Neural cell (in vitro differentiated cells): ENCODE measurements around the gene GALR2. TPM values are rescaled to one million over a fixed set of nuclear protein-coding genes. Genes with fewer than 3 reads are reported as not detected.
"Not testable (repeated sequence)": the region's sequence is repeated elsewhere in the genome, so short reads cannot be mapped to it uniquely, and the experiment has no call there.

Experiments
- H2AFZ ChIP-seq: fragments of 200-600, 300-800 bp; sonication (generic), shearing (Covaris generic); 2 replicates; pipeline ENCODE4 v1.6.0; 2014; ENCODE audit warnings: low read depth, mild to moderate bottlenecking, antibody characterized with exemption, low read length, moderate library complexity
- H3F3A ChIP-seq: fragments of 200-600 bp; shearing (Covaris generic); 2 replicates; pipeline ENCODE4 v1.6.1; 2016; ENCODE audit warnings: mild to moderate bottlenecking, moderate library complexity, mixed read lengths, antibody characterized with exemption, low read length; ENCODE audit not compliant: insufficient read depth, poor library complexity, severe bottlenecking
- H3K27ac ChIP-seq: fragments of 200-600, 300-800 bp; sonication (generic), shearing (Covaris generic); 2 replicates; pipeline ENCODE4 v1.5.1; 2014; ENCODE audit warnings: mild to moderate bottlenecking, low read length, moderate library complexity
- H3K27me3 ChIP-seq: fragments of 300-800, 200-600 bp; sonication (generic), shearing (Covaris generic); 2 replicates; pipeline ENCODE4 v1.6.0; 2014; ENCODE audit warnings: mild to moderate bottlenecking, low read depth, low read length, moderate library complexity; ENCODE audit not compliant: insufficient read depth
- H3K36me3 ChIP-seq: fragments of 300-800, 200-600 bp; sonication (generic), shearing (Covaris generic); 2 replicates; pipeline ENCODE4 v1.5.1; 2014; ENCODE audit warnings: mild to moderate bottlenecking, antibody characterized with exemption, low read length, moderate library complexity; ENCODE audit not compliant: insufficient read depth
- H3K4me2 ChIP-seq: fragments of 300-800, 200-600 bp; sonication (generic), shearing (Covaris generic); 2 replicates; pipeline ENCODE4 v1.6.0; 2014; ENCODE audit warnings: mild to moderate bottlenecking, low read length
- H3K4me3 ChIP-seq: fragments of 300-800, 200-600 bp; sonication (generic), shearing (Covaris generic); 2 replicates; pipeline ENCODE4 v1.5.1; 2014; ENCODE audit warnings: mild to moderate bottlenecking, low read length, moderate library complexity
- H3K79me2 ChIP-seq: fragments of 200-600 bp; shearing (Covaris generic); replicated peaks from 2 replicates; pipeline ENCODE4 v1.6.0; 2014; ENCODE audit warnings: mild to moderate bottlenecking, low read length, moderate library complexity; ENCODE audit not compliant: insufficient read depth
- H3K9ac ChIP-seq: fragments of 300-800, 200-600 bp; sonication (generic), shearing (Covaris generic); 2 replicates; pipeline ENCODE4 v1.6.1; 2016; ENCODE audit warnings: mild to moderate bottlenecking, low read length, mixed read lengths
- H3K9me2 ChIP-seq: fragments of 200-600 bp; shearing (Covaris generic); 2 replicates; pipeline ENCODE4 v1.6.1; 2016; ENCODE audit warnings: mild to moderate bottlenecking, low read length, mixed read lengths; ENCODE audit not compliant: insufficient read depth
- H3K9me3 ChIP-seq: fragments of 200-600, 300-800 bp; sonication (generic), shearing (Covaris generic); 2 replicates; pipeline ENCODE4 v1.6.1; 2016; ENCODE audit warnings: mild to moderate bottlenecking, mixed run types, low read length, moderate library complexity, mixed read lengths
- H4K20me1 ChIP-seq: fragments of 200-600 bp; shearing (Covaris generic); 2 replicates; pipeline ENCODE4 v1.6.1; 2016; ENCODE audit warnings: mild to moderate bottlenecking, mixed run types; ENCODE audit not compliant: insufficient read depth
- CTCF ChIP-seq: fragments of 450-650 bp; IDR thresholded peaks from 2 replicates; pipeline ENCODE4 v1.5.1; 2014; ENCODE audit warnings: antibody characterized with exemption, mild to moderate bottlenecking, moderate library complexity; ENCODE audit not compliant: poor library complexity, severe bottlenecking
- EP300 ChIP-seq: fragments of 450-650 bp; conservative IDR thresholded peaks from 2 replicates; pipeline ENCODE4 v1.6.1; 2014; ENCODE audit warnings: antibody characterized with exemption, mild to moderate bottlenecking, moderate library complexity; ENCODE audit not compliant: poor library complexity, severe bottlenecking
- EZH2 ChIP-seq: fragments of 200-600, 300-800 bp; shearing (Covaris generic), sonication (generic); IDR thresholded peaks from 2 replicates; pipeline ENCODE4 v1.6.1; 2014; ENCODE audit warnings: antibody characterized with exemption, low read length, borderline replicate concordance, mild to moderate bottlenecking; ENCODE audit not compliant: insufficient read depth, poor library complexity, severe bottlenecking
- MXI1 ChIP-seq: fragments of 450-650 bp; conservative IDR thresholded peaks from 2 replicates; pipeline ENCODE4 v1.6.1; 2014; ENCODE audit warnings: antibody characterized with exemption, mild to moderate bottlenecking; ENCODE audit not compliant: poor library complexity, severe bottlenecking
- POLR2AphosphoS5 ChIP-seq: IDR thresholded peaks from 2 replicates; pipeline ENCODE4 v1.6.1; 2012
- RAD21 ChIP-seq: fragments of 450-650 bp; conservative IDR thresholded peaks from 2 replicates; pipeline ENCODE4 v1.6.1; 2014; ENCODE audit warnings: antibody characterized with exemption, mild to moderate bottlenecking, moderate library complexity
- REST ChIP-seq: IDR thresholded peaks from 2 replicates; pipeline ENCODE4 v1.6.1; 2012; ENCODE audit warnings: borderline replicate concordance
- SMC3 ChIP-seq: fragments of 450-650 bp; conservative IDR thresholded peaks from 2 replicates; pipeline ENCODE4 v1.6.1; 2014; ENCODE audit warnings: antibody characterized with exemption, mild to moderate bottlenecking, moderate library complexity; ENCODE audit not compliant: poor library complexity
- TAF1 ChIP-seq: IDR thresholded peaks from 2 replicates; pipeline ENCODE4 v1.6.1; 2012; ENCODE audit warnings: low read depth
- polyA plus RNA-seq: library from polyadenylated mRNA; depleted of rRNA; stranded (reverse); fragments of >200 nt; gene quantifications from 2 replicates; pipeline ENCODE4 v1.2.3, GENCODE V29; 2014

GALR2 gene
- polyA plus RNA-seq, 1 donor from 2014 or later: not detected

DNA sequence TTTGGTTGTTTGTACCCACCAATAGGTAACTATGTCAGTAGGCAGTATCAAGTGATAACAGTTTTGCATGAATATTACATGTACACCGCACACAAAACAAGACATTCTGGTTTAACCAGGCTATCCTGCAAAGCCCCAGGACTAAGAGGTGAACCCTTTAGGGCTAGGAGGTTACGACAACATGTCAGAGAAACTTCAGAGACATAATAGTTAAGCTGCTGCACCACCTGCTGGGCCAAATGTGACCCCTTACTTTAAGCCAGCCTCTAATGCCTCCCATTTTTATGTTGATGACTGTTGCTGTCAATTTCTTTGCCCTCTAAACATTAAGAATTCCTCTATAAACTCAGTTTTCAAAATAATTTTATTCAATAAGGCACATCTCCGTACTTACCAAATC is 17.7 kb upstream of the GALR2 start:
- no peaks in the 10 kb centered on the region for H3K36me3 ChIP-seq

GRCh38 chr17:76058264-76058663 is 16.3 kb upstream of the GALR2 start:
- H3K9me2 ChIP-seq, H3K4me3 ChIP-seq, H3K27me3 ChIP-seq, H3K9me3 ChIP-seq, H3K9ac ChIP-seq, H3K79me2 ChIP-seq, H2AFZ ChIP-seq, H4K20me1 ChIP-seq, H3F3A ChIP-seq, H3K36me3 ChIP-seq, H3K27ac ChIP-seq, H3K4me2 ChIP-seq: not testable (repeated sequence)

More for the DNA sequence above, 17.7 kb upstream of the GALR2 start:
- Histone ChIP-seq H3K9me2 (no peaks in the 10 kb centered on the region), H3K4me3 (no peak overlapping the region), H3K4me2 (no peak overlapping the region), H3F3A (no peaks in the 10 kb centered on the region), H3K27me3 (no peaks in the 10 kb centered on the region), H3K9ac (no peak overlapping the region), H2AFZ (no peak overlapping the region), H3K27ac (no peak overlapping the region), H3K79me2 (no peaks in the 10 kb centered on the region), H4K20me1 (no peaks in the 10 kb centered on the region), H3K9me3 (no peaks in the 10 kb centered on the region)
- TF ChIP-seq EP300 (no peak), TAF1 (no peak), REST (no peak), CTCF (no peak), EZH2 (no peak), RAD21 (no peak), SMC3 (no peak), POLR2AphosphoS5 (no peak), MXI1 (no peak)
